ENCODE data around the gene MCCC2. TPM values are rescaled to one million over a fixed set of nuclear protein-coding genes. Genes with fewer than 3 reads are reported as not detected.

Gene MCCC2
- total RNA-seq, 1 donor: 28.2 TPM

DNA sequence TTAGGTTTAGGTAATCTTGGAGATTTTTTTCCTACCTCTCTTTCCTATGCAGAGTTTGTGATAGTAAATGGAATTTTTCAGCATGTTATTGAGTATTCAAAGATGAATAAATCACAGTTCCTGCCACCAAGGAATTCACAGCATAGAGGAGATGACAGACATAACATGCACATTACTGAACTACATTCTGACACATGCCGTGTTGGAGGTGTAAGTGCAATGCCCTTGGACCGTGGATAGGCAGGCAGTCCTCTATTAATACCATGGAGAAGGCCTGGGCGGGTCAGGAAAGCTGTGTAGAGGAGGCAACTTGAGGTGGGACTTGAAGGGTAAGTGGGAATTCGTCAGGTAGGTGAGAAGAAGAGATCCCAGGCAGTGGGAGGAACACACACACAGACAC is 43.9 kb downstream of the MCCC2 start:
- Histone ChIP-seq H3K79me2 (ENCODE audit: insufficient read depth, low read length) (no peaks in the 10 kb centered on the region), H4K20me1 (ENCODE audit: insufficient read depth, low read length) (no peaks in the 10 kb centered on the region), H3K9me3 (ENCODE audit: low read depth, low read length) (no peaks in the 10 kb centered on the region), H3K4me2 (ENCODE audit: insufficient read depth, low read length) (no peak overlapping the region), H3K4me1 (ENCODE audit: insufficient read depth, low read length) (no peaks in the 10 kb centered on the region), H3K27me3 (ENCODE audit: insufficient read depth, low read length) (no peaks in the 10 kb centered on the region), H2AFZ (ENCODE audit: low read length) (no peak overlapping the region), H3K4me3 (ENCODE audit: insufficient read depth, low read length) (no peak overlapping the region), H3K27ac (ENCODE audit: low read depth, low read length) (no peak overlapping the region), H3K36me3 (ENCODE audit: insufficient read depth, low read length) (peaks cover 4% of the 10 kb centered on the region)
- TF ChIP-seq, protein P1, sequence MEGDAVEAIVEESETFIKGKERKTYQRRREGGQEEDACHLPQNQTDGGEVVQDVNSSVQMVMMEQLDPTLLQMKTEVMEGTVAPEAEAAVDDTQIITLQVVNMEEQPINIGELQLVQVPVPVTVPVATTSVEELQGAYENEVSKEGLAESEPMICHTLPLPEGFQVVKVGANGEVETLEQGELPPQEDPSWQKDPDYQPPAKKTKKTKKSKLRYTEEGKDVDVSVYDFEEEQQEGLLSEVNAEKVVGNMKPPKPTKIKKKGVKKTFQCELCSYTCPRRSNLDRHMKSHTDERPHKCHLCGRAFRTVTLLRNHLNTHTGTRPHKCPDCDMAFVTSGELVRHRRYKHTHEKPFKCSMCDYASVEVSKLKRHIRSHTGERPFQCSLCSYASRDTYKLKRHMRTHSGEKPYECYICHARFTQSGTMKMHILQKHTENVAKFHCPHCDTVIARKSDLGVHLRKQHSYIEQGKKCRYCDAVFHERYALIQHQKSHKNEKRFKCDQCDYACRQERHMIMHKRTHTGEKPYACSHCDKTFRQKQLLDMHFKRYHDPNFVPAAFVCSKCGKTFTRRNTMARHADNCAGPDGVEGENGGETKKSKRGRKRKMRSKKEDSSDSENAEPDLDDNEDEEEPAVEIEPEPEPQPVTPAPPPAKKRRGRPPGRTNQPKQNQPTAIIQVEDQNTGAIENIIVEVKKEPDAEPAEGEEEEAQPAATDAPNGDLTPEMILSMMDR (IDR thresholded peaks at IDR 0.05; ENCODE audit: extremely low read depth, low read depth, low read length): no peak
- no peak for DNase-seq (ENCODE audit: insufficient read length, low spot score, missing footprints)

DNA sequence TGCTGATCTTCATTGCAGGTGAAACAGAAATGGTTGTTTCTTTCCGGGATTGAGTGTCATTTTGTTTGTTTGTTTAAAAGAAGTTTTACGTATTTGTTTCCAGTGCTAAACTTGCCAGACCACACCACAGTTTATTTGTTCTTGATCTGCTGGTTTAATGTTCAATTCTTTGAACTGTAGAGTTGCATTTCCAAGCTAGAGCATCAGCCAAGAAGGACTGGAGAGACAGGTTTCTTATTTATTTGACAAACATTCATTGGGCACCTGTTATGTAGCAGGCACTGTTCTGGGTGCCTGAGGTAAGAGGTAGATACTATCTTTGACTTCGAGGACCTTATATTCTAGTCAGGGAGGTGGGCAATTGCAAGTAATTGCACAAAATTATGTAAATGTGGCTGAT is 45.0 kb downstream of the MCCC2 start:
- Histone ChIP-seq H3K4me2 (ENCODE audit: insufficient read depth, low read length) (no peak overlapping the region), H3K27ac (ENCODE audit: low read depth, low read length) (no peak overlapping the region), H4K20me1 (ENCODE audit: insufficient read depth, low read length) (no peaks in the 10 kb centered on the region), H2AFZ (ENCODE audit: low read length) (no peak overlapping the region), H3K36me3 (ENCODE audit: insufficient read depth, low read length) (peaks cover 4% of the 10 kb centered on the region), H3K79me2 (ENCODE audit: insufficient read depth, low read length) (no peaks in the 10 kb centered on the region), H3K4me1 (ENCODE audit: insufficient read depth, low read length) (no peaks in the 10 kb centered on the region), H3K9me3 (ENCODE audit: low read depth, low read length) (no peaks in the 10 kb centered on the region), H3K27me3 (ENCODE audit: insufficient read depth, low read length) (no peaks in the 10 kb centered on the region), H3K4me3 (ENCODE audit: insufficient read depth, low read length) (no peak overlapping the region)
- TF ChIP-seq, protein P1 (IDR thresholded peaks at IDR 0.05; ENCODE audit: extremely low read depth, low read depth, low read length): no peak
- no peak for DNase-seq (ENCODE audit: insufficient read length, low spot score, missing footprints)

DNA sequence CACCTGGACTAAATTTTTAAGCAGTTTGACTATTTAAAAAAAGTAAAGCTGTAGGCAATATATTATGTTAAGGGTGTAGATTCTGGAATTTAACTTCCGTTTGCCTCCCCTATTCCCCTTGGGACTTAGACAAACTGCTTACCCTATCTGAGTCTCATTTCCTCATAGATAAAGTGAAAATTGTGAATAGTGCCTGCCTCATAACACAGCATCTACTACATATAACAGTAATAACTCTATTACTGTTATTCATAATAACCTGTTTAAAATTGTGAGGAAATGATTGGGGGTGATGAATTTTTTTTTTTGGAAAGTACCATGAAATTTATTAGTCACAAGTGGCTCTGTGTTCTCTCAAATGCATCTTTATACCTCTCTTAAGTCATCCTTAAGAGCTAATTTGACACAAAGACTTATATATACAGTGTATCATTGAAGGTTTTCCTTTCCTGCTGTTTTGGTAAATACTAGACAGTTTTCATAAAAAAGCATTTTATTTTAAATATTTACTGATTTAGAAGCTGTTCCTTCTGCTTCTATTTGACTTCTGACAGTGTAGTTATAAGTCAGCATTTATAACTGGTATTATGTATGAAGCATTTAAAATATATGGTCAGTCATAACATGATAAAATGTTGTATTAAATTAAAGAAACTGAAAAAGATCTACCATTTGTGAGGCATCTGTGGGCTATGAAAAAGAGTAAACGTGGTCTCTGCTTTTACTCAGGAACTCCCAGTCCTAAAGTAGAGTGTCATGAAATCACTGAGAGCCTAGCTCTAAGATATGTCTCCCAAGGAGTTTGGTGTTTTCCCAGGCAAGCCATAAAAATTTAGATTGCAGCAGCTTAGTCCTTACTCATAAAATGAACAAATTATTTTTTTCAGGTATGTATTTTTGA is 46.4 kb downstream of the MCCC2 start:
- Histone ChIP-seq H3K36me3 (ENCODE audit: insufficient read depth, low read length) (peaks cover 4% of the 10 kb centered on the region), H3K4me1 (ENCODE audit: insufficient read depth, low read length) (no peaks in the 10 kb centered on the region), H4K20me1 (ENCODE audit: insufficient read depth, low read length) (no peaks in the 10 kb centered on the region), H3K4me3 (ENCODE audit: insufficient read depth, low read length) (no peak overlapping the region), H3K79me2 (ENCODE audit: insufficient read depth, low read length) (no peaks in the 10 kb centered on the region), H3K9me3 (ENCODE audit: low read depth, low read length) (no peaks in the 10 kb centered on the region), H3K27ac (ENCODE audit: low read depth, low read length) (no peak overlapping the region), H2AFZ (ENCODE audit: low read length) (no peak overlapping the region), H3K27me3 (ENCODE audit: insufficient read depth, low read length) (no peaks in the 10 kb centered on the region), H3K4me2 (ENCODE audit: insufficient read depth, low read length) (no peak overlapping the region)
- TF ChIP-seq, protein P1 (IDR thresholded peaks at IDR 0.05; ENCODE audit: extremely low read depth, low read depth, low read length): no peak
- no peak for DNase-seq (ENCODE audit: insufficient read length, low spot score, missing footprints)

GRCh38 chr5:71637133-71637532 is 50.0 kb downstream of the MCCC2 start:
- Histone ChIP-seq H2AFZ (ENCODE audit: low read length) (no peak overlapping the region), H3K4me1 (ENCODE audit: insufficient read depth, low read length) (no peaks in the 10 kb centered on the region), H3K27ac (ENCODE audit: low read depth, low read length) (no peak overlapping the region), H4K20me1 (ENCODE audit: insufficient read depth, low read length) (no peaks in the 10 kb centered on the region), H3K36me3 (ENCODE audit: insufficient read depth, low read length) (peaks cover 4% of the 10 kb centered on the region), H3K4me2 (ENCODE audit: insufficient read depth, low read length) (no peak overlapping the region), H3K79me2 (ENCODE audit: insufficient read depth, low read length) (no peaks in the 10 kb centered on the region), H3K4me3 (ENCODE audit: insufficient read depth, low read length) (no peak overlapping the region), H3K27me3 (ENCODE audit: insufficient read depth, low read length) (no peaks in the 10 kb centered on the region), H3K9me3 (ENCODE audit: low read depth, low read length) (no peaks in the 10 kb centered on the region)
- TF ChIP-seq, protein P1 (IDR thresholded peaks at IDR 0.05; ENCODE audit: extremely low read depth, low read depth, low read length): no peak
- DNase-seq (ENCODE audit: insufficient read length, low spot score, missing footprints): no peak

All from osteoblast (primary cell).